Hepatocyte (in vitro differentiated cells): ENCODE data around the gene CEBPG. TPM values are rescaled to one million over a fixed set of nuclear protein-coding genes. Genes with fewer than 3 reads are reported as not detected.

ENCODE experiments used
- DNase-seq: peaks from one replicate; pipeline ENCODE4 v3.0.0-alpha.2; 2016; ENCODE audit warnings: low spot score
- H2AFZ ChIP-seq: fragments of 200-600 bp; sonication (generic); 2 replicates; pipeline ENCODE4 v1.6.0; 2016; ENCODE audit warnings: antibody characterized with exemption, mild to moderate bottlenecking
- H3K27ac ChIP-seq: fragments of 200-600 bp; sonication (generic); 2 replicates; pipeline ENCODE4 v1.5.1; 2016; ENCODE audit warnings: mild to moderate bottlenecking
- H3K27me3 ChIP-seq: fragments of 200-600 bp; sonication (generic); 2 replicates; pipeline ENCODE4 v1.6.1; 2016
- H3K36me3 ChIP-seq: fragments of 200-600 bp; sonication (generic); replicated peaks from 2 replicates; pipeline ENCODE4 v1.5.1; 2016; ENCODE audit warnings: low read depth; ENCODE audit not compliant: insufficient read depth
- H3K4me1 ChIP-seq: fragments of 200-600 bp; sonication (generic); 2 replicates; pipeline ENCODE4 v1.5.1; 2016; ENCODE audit warnings: mild to moderate bottlenecking, moderate library complexity; ENCODE audit not compliant: insufficient read depth
- H3K4me2 ChIP-seq: fragments of 200-600 bp; sonication (generic); 2 replicates; pipeline ENCODE4 v1.6.0; 2016
- H3K4me3 ChIP-seq: fragments of 200-600 bp; sonication (generic); 2 replicates; pipeline ENCODE4 v1.5.1; 2016; ENCODE audit warnings: mild to moderate bottlenecking
- H3K79me2 ChIP-seq: fragments of 200-600 bp; sonication (generic); 2 replicates; pipeline ENCODE4 v1.6.0; 2017; ENCODE audit warnings: mild to moderate bottlenecking
- H3K9me2 ChIP-seq: fragments of 200-600 bp; sonication (generic); replicated peaks from 2 replicates; pipeline ENCODE4 v1.6.0; 2017; ENCODE audit warnings: mild to moderate bottlenecking; ENCODE audit not compliant: insufficient read depth
- H3K9me3 ChIP-seq: fragments of 200-600 bp; sonication (generic); 2 replicates; pipeline ENCODE4 v1.5.1; 2016; ENCODE audit warnings: low read depth, mild to moderate bottlenecking
- H4K20me1 ChIP-seq: fragments of 200-600 bp; sonication (generic); 2 replicates; pipeline ENCODE4 v1.6.0; 2016; ENCODE audit warnings: mild to moderate bottlenecking; ENCODE audit not compliant: insufficient read depth, poor library complexity, severe bottlenecking
- CTCF ChIP-seq: fragments of 200-600 bp; sonication (generic); IDR thresholded peaks from 2 replicates; pipeline ENCODE4 v1.5.1; 2016; ENCODE audit warnings: antibody characterized with exemption, mild to moderate bottlenecking; ENCODE audit not compliant: poor library complexity
- EZH2 ChIP-seq: fragments of 200-600 bp; sonication (generic); IDR thresholded peaks from 2 replicates; pipeline ENCODE4 v1.6.1; 2016; ENCODE audit warnings: antibody characterized with exemption, mild to moderate bottlenecking, borderline replicate concordance
- EZH2phosphoT487 ChIP-seq: fragments of 200-600 bp; sonication (generic); IDR thresholded peaks from one replicate; pipeline ENCODE4 v1.6.1; 2018; ENCODE audit warnings: antibody characterized with exemption, mild to moderate bottlenecking, low read depth, moderate library complexity; ENCODE audit not compliant: unreplicated experiment, severe bottlenecking
- WGBS: methylation state at CpG from one replicate; pipeline ENCODE4 v1.1.6; 2016; ENCODE audit warnings: low lambda C conversion rate; ENCODE audit errors: missing lambda C conversion rate; 5-methylcytosine and 5-hydroxymethylcytosine counted together
- polyA plus RNA-seq: library from polyadenylated mRNA; unstranded; fragments of >200 nt; fragmentation: Nextera tagmentation; extraction: Ambion mirVana; gene quantifications from 2 replicates; pipeline ENCODE4 v1.2.1, GENCODE V29; 2016
- total RNA-seq: library from RNA; depleted of rRNA; stranded (reverse); fragments of >200 nt; gene quantifications from 2 replicates; pipeline ENCODE4 v1.2.3, GENCODE V29; 2014

Gene CEBPG
- total and polyA plus RNA-seq, 2 experiments from 2014 or later: 33.1 to 69.5 TPM

DNA sequence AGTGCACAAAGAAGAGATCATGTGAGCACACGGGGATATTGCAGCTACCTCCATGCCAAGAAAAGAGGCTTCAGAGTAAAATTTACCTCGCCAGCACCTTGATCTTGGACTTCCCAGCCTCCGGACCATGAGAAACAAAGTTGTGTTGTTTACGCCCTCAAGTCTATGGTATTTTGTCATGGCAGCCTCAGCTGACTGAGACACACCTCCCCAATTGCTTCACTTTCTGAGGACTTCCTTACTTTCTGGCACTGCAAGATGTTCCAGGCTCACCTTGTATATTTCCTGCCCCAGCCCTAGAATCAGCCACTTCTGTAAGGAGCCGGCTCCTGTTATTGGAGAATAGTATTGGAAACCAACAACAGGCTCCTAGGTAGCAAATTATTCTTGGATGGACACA is 6.6 kb upstream of the CEBPG start:
- TF ChIP-seq CTCF (no peak), EZH2phosphoT487 (no peak), EZH2 (no peak)
- H3K4me3 ChIP-seq: no peak overlapping the region
- DNase-seq: no peak
- H2AFZ ChIP-seq: no peak overlapping the region
- H3K27ac ChIP-seq: peak overlapping the region; percentile 88
- H3K4me2 ChIP-seq: peak overlapping the region; percentile 62
- no peaks in the 10 kb centered on the region for H3K36me3 ChIP-seq
- no peaks in the 10 kb centered on the region for H3K27me3 ChIP-seq
- WGBS: 83% methylated on average over 5 of the region's 5 CpGs
- H3K9me3 ChIP-seq: no peaks in the 10 kb centered on the region
- H4K20me1 ChIP-seq: no peaks in the 10 kb centered on the region
- no peaks in the 10 kb centered on the region for H3K79me2 ChIP-seq
- H3K4me1 ChIP-seq: peaks cover 31% of the 10 kb centered on the region
- H3K9me2 ChIP-seq: no peaks in the 10 kb centered on the region

DNA sequence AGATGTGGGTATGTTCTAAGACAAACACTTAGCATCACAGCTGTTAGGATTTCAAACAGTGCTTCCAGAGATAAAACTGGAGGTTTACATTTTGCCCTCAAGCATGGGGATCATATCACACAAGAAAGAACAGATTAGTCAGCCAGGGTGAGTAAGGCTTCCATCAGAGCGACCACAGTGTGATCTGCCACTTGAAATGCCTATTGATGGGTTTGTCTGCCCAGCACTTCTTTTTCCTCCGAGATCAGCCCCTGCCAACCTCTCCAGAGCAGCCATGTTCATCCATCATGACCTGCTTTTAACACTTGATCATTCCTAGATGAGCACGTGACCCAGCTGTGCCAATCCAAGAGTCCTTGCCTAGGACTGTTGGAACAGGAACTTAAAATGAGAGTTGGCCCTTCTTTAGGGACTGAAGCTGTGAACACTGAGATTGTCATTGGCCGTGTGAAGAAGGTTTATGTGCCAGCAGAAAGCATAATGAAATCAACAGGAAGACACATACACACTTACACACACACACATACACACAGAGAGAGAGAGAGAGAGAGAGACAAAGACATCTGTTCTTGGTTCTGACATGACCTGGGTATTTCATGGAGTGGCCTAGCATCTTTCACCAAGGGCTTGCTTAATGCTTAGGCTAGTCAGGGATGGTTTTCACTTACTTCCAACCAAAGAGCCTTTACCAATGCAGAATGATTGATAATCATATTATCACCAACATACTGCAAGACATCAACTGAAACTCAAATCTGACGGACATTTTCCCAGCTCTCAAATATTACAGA is 5.2 kb upstream of the CEBPG start:
- Histone ChIP-seq H3K36me3 (no peaks in the 10 kb centered on the region), H3K9me3 (no peaks in the 10 kb centered on the region), H3K4me2 (no peak overlapping the region), H2AFZ (peak overlapping the region; percentile 18), H3K27me3 (no peaks in the 10 kb centered on the region), H3K27ac (peak overlapping the region; percentile 88), H3K4me1 (peaks cover 35% of the 10 kb centered on the region), H3K79me2 (no peaks in the 10 kb centered on the region), H3K9me2 (no peaks in the 10 kb centered on the region), H3K4me3 (no peak overlapping the region), H4K20me1 (no peaks in the 10 kb centered on the region)
- no peak for DNase-seq
- WGBS: 78% methylated on average over 5 of the region's 5 CpGs
- TF ChIP-seq EZH2phosphoT487 (no peak), EZH2 (no peak), CTCF (no peak)

DNA sequence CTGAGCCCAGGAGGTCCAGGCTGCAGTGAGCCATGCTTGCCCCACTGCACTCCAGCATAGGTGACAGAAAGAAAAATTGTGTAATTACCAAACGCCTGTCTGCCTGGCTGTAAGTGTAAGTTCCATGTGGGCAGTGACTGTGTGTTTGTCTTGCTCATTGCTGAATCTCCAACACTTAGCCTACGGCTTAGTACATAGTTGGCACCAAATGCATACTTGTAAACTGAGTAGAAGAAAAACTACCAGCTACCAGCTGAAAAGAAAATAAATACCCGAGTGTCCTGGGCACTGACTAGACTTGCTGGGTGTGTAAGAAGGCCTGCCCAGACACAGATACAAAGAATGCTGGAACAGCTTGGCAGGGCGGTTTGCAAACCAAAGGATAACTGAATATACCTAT is 2.7 kb upstream of the CEBPG start:
- Histone ChIP-seq H3K9me3 (no peaks in the 10 kb centered on the region), H3K27ac (no peak overlapping the region), H3K9me2 (no peaks in the 10 kb centered on the region), H2AFZ (no peak overlapping the region), H3K4me2 (no peak overlapping the region), H4K20me1 (peaks cover 13% of the 10 kb centered on the region), H3K4me1 (peaks cover 36% of the 10 kb centered on the region), H3K79me2 (peaks cover 17% of the 10 kb centered on the region), H3K27me3 (no peaks in the 10 kb centered on the region), H3K36me3 (no peaks in the 10 kb centered on the region), H3K4me3 (no peak overlapping the region)
- TF ChIP-seq EZH2phosphoT487: no peak
- TF ChIP-seq EZH2: no peak
- TF ChIP-seq CTCF: no peak
- DNase-seq: no peak
- WGBS: 91% methylated on average over 4 of the region's 4 CpGs
